GM23338 (cell line): Measurements from ENCODE around the gene LMLN. TPM values are rescaled to one million over a fixed set of nuclear protein-coding genes. Genes with fewer than 3 reads are reported as not detected.

ENCODE experiments used
- ATAC-seq: fragments of 200-7000 bp; cut with Tn5 transposase; 3 replicates; pipeline ENCODE4 v1.9.1; 2020
- DNase-seq: peaks from one replicate; pipeline ENCODE4 v3.0.0-alpha.2; 2015; ENCODE audit warnings: low spot score
- H2AFZ ChIP-seq: fragments of 200-600 bp; sonication (generic); 2 replicates; pipeline ENCODE4 v1.8.0; 2016; ENCODE audit warnings: antibody characterized with exemption, mild to moderate bottlenecking, moderate library complexity
- H3F3A ChIP-seq: fragments of 200-600 bp; sonication (generic); replicated peaks from 2 replicates; pipeline ENCODE4 v1.8.0; 2017; ENCODE audit warnings: antibody characterized with exemption, mixed run types, low read depth
- H3K27ac ChIP-seq: fragments of 200-600 bp; sonication (generic); 2 replicates; pipeline ENCODE4 v1.6.1; 2016; ENCODE audit warnings: low read depth
- H3K27me3 ChIP-seq: fragments of 200-600 bp; sonication (generic); 2 replicates; pipeline ENCODE4 v1.8.0; 2016; ENCODE audit warnings: mild to moderate bottlenecking, mixed run types, moderate library complexity; ENCODE audit not compliant: insufficient read depth
- H3K36me3 ChIP-seq: fragments of 200-600 bp; sonication (generic); 2 replicates; pipeline ENCODE4 v1.8.0; 2016; ENCODE audit warnings: mild to moderate bottlenecking; ENCODE audit not compliant: insufficient read depth
- H3K4me1 ChIP-seq: fragments of 200-600 bp; sonication (generic); 2 replicates; pipeline ENCODE4 v1.8.0; 2016; ENCODE audit warnings: mild to moderate bottlenecking, moderate library complexity; ENCODE audit not compliant: insufficient read depth
- H3K4me2 ChIP-seq: fragments of 200-600 bp; sonication (generic); 2 replicates; pipeline ENCODE4 v1.7.1; 2017; ENCODE audit warnings: mixed run types
- H3K4me3 ChIP-seq: fragments of 200-600 bp; sonication (generic); 2 replicates; pipeline ENCODE4 v1.6.1; 2016; ENCODE audit warnings: mixed run types
- H3K79me2 ChIP-seq: fragments of 200-600 bp; sonication (generic); replicated peaks from 2 replicates; pipeline ENCODE4 v1.8.0; 2017; ENCODE audit warnings: mild to moderate bottlenecking; ENCODE audit not compliant: insufficient read depth
- H3K9me2 ChIP-seq: fragments of 200-600 bp; sonication (generic); 2 replicates; pipeline ENCODE4 v1.8.0; 2017; ENCODE audit not compliant: insufficient read depth
- H4K20me1 ChIP-seq: fragments of 200-600 bp; sonication (generic); replicated peaks from 2 replicates; pipeline ENCODE4 v1.8.0; 2017; ENCODE audit warnings: mild to moderate bottlenecking; ENCODE audit not compliant: insufficient read depth
- H3K27ac Mint-ChIP-seq: 2 replicates; pipeline ENCODE4 v1.8.0; 2020; ENCODE audit warnings: inconsistent platforms, mild to moderate bottlenecking, moderate library complexity, mixed read lengths
- H3K27me3 Mint-ChIP-seq: 3 replicates; pipeline ENCODE4 v1.8.0; 2022; ENCODE audit warnings: low read depth, mild to moderate bottlenecking, moderate library complexity, mixed read lengths, inconsistent platforms; ENCODE audit not compliant: insufficient read depth, poor library complexity
- H3K36me3 Mint-ChIP-seq: 3 replicates; pipeline ENCODE4 v1.8.0; 2021; ENCODE audit warnings: low read depth, mild to moderate bottlenecking, inconsistent platforms, moderate library complexity, mixed read lengths
- H3K4me1 Mint-ChIP-seq: 3 replicates; pipeline ENCODE4 v1.8.0; 2020; ENCODE audit warnings: mild to moderate bottlenecking, inconsistent platforms, mixed read lengths
- H3K4me3 Mint-ChIP-seq: 3 replicates; pipeline ENCODE4 v1.8.0; 2021; ENCODE audit warnings: moderate library complexity, mild to moderate bottlenecking, inconsistent platforms, mixed read lengths
- H3K9me3 Mint-ChIP-seq: 3 replicates; pipeline ENCODE4 v1.8.0; 2020; ENCODE audit warnings: moderate library complexity, mild to moderate bottlenecking, inconsistent platforms, mixed read lengths
- CREB1 ChIP-seq: fragments of 250-450 bp; sonication (Bioruptor Pico); IDR thresholded peaks from 2 replicates; pipeline ENCODE4 v1.5.0; 2020; ENCODE audit warnings: low read depth, mild to moderate bottlenecking, moderate library complexity
- EZH2 ChIP-seq: fragments of 200-600 bp; sonication (generic); IDR thresholded peaks from one replicate; pipeline ENCODE4 v1.8.0; 2017; ENCODE audit warnings: antibody characterized with exemption, mild to moderate bottlenecking, low read depth; ENCODE audit not compliant: unreplicated experiment
- JUNB ChIP-seq: IDR thresholded peaks from one replicate; pipeline ENCODE4 v1.6.1; 2016; ENCODE audit warnings: antibody characterized with exemption; ENCODE audit not compliant: unreplicated experiment
- NANOG ChIP-seq: IDR thresholded peaks from 2 replicates; pipeline ENCODE4 v1.6.1; 2016; ENCODE audit warnings: antibody characterized with exemption, borderline replicate concordance
- POLR2AphosphoS5 ChIP-seq: IDR thresholded peaks from 2 replicates; pipeline ENCODE4 v1.6.1; 2016; ENCODE audit warnings: antibody characterized with exemption, low read depth
- REST ChIP-seq: IDR thresholded peaks from one replicate; pipeline ENCODE4 v1.6.1; 2018; ENCODE audit warnings: antibody characterized with exemption; ENCODE audit not compliant: unreplicated experiment
- STAT1 ChIP-seq: IDR thresholded peaks from one replicate; pipeline ENCODE4 v1.6.1; 2016; ENCODE audit warnings: antibody characterized with exemption; ENCODE audit not compliant: unreplicated experiment
- ZNF114 ChIP-seq: fragments of 250-450 bp; sonication (Bioruptor Pico); IDR thresholded peaks from 2 replicates; pipeline ENCODE4 v1.5.0; 2020; ENCODE audit warnings: mild to moderate bottlenecking, moderate library complexity
- polyA plus RNA-seq: library from polyadenylated mRNA; unstranded; fragments of >200 nt; fragmentation: Nextera tagmentation; extraction: Ambion mirVana; gene quantifications from 2 replicates; pipeline ENCODE4 v1.2.1, GENCODE V29; 2016
- total RNA-seq: library from RNA; depleted of rRNA; stranded (reverse); fragments of >200 nt; shearing (Covaris generic); gene quantifications from 2 replicates; pipeline ENCODE4 v1.2.3, GENCODE V29; 2014
- TF ChIP-seq, protein P1 (sequence below): IDR thresholded peaks from 2 replicates; pipeline ENCODE4 v1.6.1; 2016; ENCODE audit warnings: antibody characterized with exemption
- TF ChIP-seq, protein P2 (sequence below), 2 experiments: fragments of 200-600 bp in 1 of 2; sonication (generic) in 1 of 2; conservative IDR thresholded peaks; 2 replicates each; pipeline versions ENCODE4 v1.5.1 to v1.6.1; 2016 to 2017; ENCODE audit warnings: antibody characterized with exemption in 2 of 2, low read depth in 2 of 2, mild to moderate bottlenecking in 2 of 2, moderate library complexity in 1 of 2

LMLN gene
- total and polyA plus RNA-seq, 2 experiments from 2014 or later: 2.3 to 4.3 TPM

- Histone ChIP-seq H3K4me1 (peaks cover 5% of the 10 kb centered on the region), H3F3A (no peaks in the 10 kb centered on the region), H3K9me2 (no peaks in the 10 kb centered on the region), H4K20me1 (no peaks in the 10 kb centered on the region), H3K36me3 (no peaks in the 10 kb centered on the region), H2AFZ (no peak overlapping the region), H3K79me2 (no peaks in the 10 kb centered on the region), H3K27ac (no peak overlapping the region), H3K4me3 (no peak overlapping the region), H3K4me2 (no peak overlapping the region), H3K27me3 (no peaks in the 10 kb centered on the region)
- Mint-ChIP-seq H3K4me1 (peaks cover 8% of the 10 kb centered on the region), H3K9me3 (no peaks in the 10 kb centered on the region), H3K27me3 (no peaks in the 10 kb centered on the region), H3K27ac (no peak overlapping the region), H3K36me3 (no peaks in the 10 kb centered on the region), H3K4me3 (no peak overlapping the region)
- no peak for DNase-seq
- ATAC-seq: no peak
- TF ChIP-seq STAT1 (no peak), NANOG (no peak)
Observed at GRCh38 chr3:197997936-197998335, 37.9 kb downstream of the LMLN start.

GRCh38 chr3:198017090-198017489 is 57.1 kb downstream of the LMLN start:
- no peaks in the 10 kb centered on the region for H3F3A ChIP-seq

DNA sequence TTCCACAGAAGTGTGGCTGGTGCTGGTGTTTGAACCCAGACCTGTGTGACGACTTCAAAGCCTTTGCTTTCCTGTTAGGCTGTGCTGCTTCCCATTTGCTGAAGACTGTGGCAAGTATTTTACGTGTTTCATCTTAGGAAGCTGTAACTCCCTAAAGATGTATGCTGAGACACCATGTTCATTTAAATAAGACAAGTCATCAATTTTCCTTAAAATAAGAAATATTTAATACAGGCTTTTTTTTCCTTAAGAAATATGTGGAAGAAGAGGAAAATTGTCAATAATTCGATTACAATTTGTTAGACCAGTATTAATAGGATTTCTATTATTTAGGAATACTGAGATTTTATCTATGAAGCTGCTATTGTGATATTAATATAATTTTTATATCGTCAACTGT is 58.4 kb downstream of the LMLN start:
- Mint-ChIP-seq H3K4me1 (peaks cover 4% of the 10 kb centered on the region; the same call in 1 of the 3 replicates), H3K27me3 (no peaks in the 10 kb centered on the region), H3K4me3 (no peak overlapping the region), H3K9me3 (no peaks in the 10 kb centered on the region), H3K36me3 (no peaks in the 10 kb centered on the region), H3K27ac (no peak overlapping the region)
- no peaks in the 10 kb centered on the region for H3K79me2 ChIP-seq
- DNase-seq: no peak
- H3F3A ChIP-seq: no peaks in the 10 kb centered on the region
- H3K27ac ChIP-seq: no peak overlapping the region
- no peak for ATAC-seq
- H3K4me2 ChIP-seq: no peak overlapping the region
- peaks cover 6% of the 10 kb centered on the region; the same call in 1 of the 2 replicates for H3K4me1 ChIP-seq
- H3K27me3 ChIP-seq: no peaks in the 10 kb centered on the region
- H3K36me3 ChIP-seq: no peaks in the 10 kb centered on the region
- H3K9me2 ChIP-seq: no peaks in the 10 kb centered on the region
- H4K20me1 ChIP-seq: no peaks in the 10 kb centered on the region
- H3K4me3 ChIP-seq: no peak overlapping the region
- H2AFZ ChIP-seq: no peak overlapping the region
- TF ChIP-seq, protein P1, sequence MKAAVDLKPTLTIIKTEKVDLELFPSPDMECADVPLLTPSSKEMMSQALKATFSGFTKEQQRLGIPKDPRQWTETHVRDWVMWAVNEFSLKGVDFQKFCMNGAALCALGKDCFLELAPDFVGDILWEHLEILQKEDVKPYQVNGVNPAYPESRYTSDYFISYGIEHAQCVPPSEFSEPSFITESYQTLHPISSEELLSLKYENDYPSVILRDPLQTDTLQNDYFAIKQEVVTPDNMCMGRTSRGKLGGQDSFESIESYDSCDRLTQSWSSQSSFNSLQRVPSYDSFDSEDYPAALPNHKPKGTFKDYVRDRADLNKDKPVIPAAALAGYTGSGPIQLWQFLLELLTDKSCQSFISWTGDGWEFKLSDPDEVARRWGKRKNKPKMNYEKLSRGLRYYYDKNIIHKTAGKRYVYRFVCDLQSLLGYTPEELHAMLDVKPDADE: no peak
- TF ChIP-seq EZH2 (no peak), REST (no peak), STAT1 (no peak), JUNB (no peak), POLR2AphosphoS5 (no peak)
- TF ChIP-seq, protein P2, sequence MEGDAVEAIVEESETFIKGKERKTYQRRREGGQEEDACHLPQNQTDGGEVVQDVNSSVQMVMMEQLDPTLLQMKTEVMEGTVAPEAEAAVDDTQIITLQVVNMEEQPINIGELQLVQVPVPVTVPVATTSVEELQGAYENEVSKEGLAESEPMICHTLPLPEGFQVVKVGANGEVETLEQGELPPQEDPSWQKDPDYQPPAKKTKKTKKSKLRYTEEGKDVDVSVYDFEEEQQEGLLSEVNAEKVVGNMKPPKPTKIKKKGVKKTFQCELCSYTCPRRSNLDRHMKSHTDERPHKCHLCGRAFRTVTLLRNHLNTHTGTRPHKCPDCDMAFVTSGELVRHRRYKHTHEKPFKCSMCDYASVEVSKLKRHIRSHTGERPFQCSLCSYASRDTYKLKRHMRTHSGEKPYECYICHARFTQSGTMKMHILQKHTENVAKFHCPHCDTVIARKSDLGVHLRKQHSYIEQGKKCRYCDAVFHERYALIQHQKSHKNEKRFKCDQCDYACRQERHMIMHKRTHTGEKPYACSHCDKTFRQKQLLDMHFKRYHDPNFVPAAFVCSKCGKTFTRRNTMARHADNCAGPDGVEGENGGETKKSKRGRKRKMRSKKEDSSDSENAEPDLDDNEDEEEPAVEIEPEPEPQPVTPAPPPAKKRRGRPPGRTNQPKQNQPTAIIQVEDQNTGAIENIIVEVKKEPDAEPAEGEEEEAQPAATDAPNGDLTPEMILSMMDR (conservative IDR thresholded peaks at IDR 0.05; ENCODE audit: low read depth in 2 of 2): no peak

More at GRCh38 chr3:198017090-198017489, 57.1 kb downstream of the LMLN start:
- H3K27me3 ChIP-seq: no peaks in the 10 kb centered on the region
- no peaks in the 10 kb centered on the region for H3K9me2 ChIP-seq
- Mint-ChIP-seq H3K9me3 (peaks cover 3% of the 10 kb centered on the region; the same call in 2 of the 3 replicates), H3K36me3 (no peaks in the 10 kb centered on the region), H3K4me3 (no peak overlapping the region), H3K27me3 (no peaks in the 10 kb centered on the region), H3K4me1 (peaks cover 4% of the 10 kb centered on the region; the same call in 1 of the 3 replicates), H3K27ac (no peak overlapping the region)
- H3K4me2 ChIP-seq: no peak overlapping the region
- H2AFZ ChIP-seq: no peak overlapping the region
- TF ChIP-seq CREB1 (0 out of 2 replicates have a peak, but pooled peaks have one; percentile 12), ZNF114 (CRISPR knock-in tag) (no peak)
- no peaks in the 10 kb centered on the region for H3K36me3 ChIP-seq
- H4K20me1 ChIP-seq: no peaks in the 10 kb centered on the region
- no peaks in the 10 kb centered on the region for H3K79me2 ChIP-seq
- ATAC-seq (peak; percentile 47), DNase-seq (peak; percentile 26)
- H3K4me1 ChIP-seq: peaks cover 6% of the 10 kb centered on the region; the same call in 1 of the 2 replicates
- H3K27ac ChIP-seq: no peak overlapping the region
- no peak overlapping the region for H3K4me3 ChIP-seq
